22Rv1 (cell line): Measurements from ENCODE around the gene CPZ.

Source experiments
- H3K27ac ChIP-seq: fragments of 450-650 bp; 2 replicates; pipeline ENCODE4 v1.5.1; 2017
- ZFX ChIP-seq: fragments of 450-650 bp; IDR thresholded peaks from 2 replicates; pipeline ENCODE4 v1.6.1; 2017; ENCODE audit warnings: antibody characterized with exemption, borderline replicate concordance
- TF ChIP-seq, protein P1 (sequence below): fragments of 450-650 bp; IDR thresholded peaks from 2 replicates; pipeline ENCODE4 v1.5.1; 2017; ENCODE audit warnings: mild to moderate bottlenecking

CPZ gene

DNA sequence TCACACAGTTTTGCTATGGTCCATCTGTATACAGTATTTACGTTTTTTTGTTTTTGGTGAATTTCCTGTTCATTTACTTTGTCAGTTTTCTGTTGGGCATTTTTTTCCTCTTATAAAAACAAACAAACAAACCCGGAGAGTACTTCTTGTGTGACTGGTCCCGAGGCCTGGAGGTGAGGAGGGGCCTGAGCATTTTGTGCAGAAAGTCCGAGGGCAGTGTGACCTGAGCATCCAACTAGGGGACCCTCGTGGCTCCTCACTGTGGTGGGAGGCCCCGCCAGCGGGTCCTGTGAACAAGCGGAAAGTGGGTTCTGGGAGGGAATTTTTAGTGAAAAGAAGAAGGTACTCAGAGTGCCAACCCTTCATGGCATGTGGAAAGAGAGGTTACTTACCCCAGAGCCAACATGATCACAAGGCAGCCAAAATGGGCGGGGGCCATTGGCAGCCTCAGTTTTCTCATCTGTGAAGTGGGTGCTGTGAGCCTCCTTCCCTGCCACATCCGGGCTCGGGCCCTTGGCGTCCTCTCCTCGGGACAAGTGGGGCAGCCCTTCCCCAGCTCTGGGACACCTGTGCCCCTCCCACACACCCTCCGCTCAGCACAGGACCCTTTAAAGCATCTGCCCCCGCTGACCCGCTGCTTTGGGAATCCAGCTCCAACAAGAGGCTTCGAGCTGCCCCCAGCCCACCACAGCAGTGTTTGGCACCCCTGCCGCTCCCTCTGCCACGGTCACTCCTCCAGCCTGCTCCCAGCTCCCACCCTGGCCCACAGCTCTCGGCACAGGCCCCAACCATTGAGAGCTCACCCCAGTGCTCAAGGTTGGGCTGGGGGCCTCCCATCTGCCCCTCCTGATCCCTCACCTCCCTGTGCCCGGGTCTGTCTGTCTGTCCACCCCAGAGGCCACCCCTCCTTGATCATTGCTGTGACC lies 35.2 kb upstream of the CPZ start:
- TF ChIP-seq, protein P1, sequence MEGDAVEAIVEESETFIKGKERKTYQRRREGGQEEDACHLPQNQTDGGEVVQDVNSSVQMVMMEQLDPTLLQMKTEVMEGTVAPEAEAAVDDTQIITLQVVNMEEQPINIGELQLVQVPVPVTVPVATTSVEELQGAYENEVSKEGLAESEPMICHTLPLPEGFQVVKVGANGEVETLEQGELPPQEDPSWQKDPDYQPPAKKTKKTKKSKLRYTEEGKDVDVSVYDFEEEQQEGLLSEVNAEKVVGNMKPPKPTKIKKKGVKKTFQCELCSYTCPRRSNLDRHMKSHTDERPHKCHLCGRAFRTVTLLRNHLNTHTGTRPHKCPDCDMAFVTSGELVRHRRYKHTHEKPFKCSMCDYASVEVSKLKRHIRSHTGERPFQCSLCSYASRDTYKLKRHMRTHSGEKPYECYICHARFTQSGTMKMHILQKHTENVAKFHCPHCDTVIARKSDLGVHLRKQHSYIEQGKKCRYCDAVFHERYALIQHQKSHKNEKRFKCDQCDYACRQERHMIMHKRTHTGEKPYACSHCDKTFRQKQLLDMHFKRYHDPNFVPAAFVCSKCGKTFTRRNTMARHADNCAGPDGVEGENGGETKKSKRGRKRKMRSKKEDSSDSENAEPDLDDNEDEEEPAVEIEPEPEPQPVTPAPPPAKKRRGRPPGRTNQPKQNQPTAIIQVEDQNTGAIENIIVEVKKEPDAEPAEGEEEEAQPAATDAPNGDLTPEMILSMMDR, result no peak
- no peak for TF ChIP-seq ZFX
- no peak overlapping the region for H3K27ac ChIP-seq

DNA sequence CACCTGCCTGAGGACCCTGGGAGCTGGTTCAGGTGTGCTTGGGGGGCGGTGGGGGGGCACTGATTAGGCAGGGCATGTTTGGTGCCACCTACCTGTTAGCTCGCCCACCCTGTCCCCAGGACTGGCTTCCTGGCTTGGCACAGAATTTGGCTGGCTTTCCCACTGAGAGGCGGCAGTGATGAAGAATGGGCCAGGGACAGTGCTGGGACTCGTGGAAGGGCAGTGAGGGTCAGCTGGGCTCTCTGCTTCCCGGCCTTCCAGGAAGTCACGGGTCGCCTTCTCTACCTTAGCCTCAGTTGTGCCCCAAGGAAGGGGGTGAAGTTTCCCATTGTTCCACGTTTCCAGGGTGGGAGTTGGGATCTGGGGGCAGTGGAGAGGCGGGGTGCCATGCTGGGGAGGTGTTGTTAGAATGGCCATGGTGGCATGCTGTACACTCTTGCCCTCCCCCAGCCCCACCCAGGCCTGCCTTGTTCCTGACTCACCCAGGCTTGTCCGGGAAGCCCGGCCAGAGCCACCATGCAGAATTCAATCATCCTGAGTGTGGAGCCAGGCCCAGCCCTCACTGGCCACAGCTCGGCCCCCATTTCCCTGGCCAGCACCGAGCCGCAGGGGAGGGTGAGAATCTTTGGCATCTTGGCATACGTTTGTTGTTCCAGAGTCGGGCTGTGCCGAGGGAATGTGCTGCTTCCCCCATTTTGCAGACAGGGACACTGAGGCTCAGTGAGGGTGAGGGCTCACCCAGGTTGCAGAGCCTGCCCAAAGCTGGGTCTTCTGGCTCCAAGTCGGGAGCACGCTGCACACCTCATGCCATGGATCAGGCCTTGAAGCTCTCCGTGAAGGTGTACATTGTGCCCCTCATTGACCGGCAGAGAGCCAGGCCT lies 34.2 kb upstream of the CPZ start:
- TF ChIP-seq, protein P1, result no peak
- no peak for TF ChIP-seq ZFX
- H3K27ac ChIP-seq, result no peak overlapping the region

DNA sequence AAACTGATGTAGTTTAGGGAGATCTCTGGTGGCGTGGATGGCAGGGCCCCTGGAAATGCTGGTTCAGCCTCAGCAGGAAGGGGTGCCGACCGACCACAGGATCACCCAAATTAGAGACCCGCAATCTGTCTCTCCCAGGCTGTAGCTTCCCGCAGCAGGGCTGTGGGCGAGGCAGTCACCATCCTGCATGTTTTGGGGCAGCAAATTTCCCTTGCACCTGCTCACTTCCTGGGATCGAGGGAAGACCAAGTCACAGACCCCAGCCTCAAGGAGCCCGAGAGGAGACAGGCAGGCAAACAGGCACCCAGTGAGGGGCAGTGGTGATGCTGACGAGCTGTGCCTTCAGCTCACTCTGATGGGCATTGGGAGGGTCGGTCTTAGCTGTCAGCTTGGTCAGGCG lies 33.6 kb upstream of the CPZ start:
- no peak overlapping the region for H3K27ac ChIP-seq
- TF ChIP-seq, protein P1, result no peak
- no peak for TF ChIP-seq ZFX

DNA sequence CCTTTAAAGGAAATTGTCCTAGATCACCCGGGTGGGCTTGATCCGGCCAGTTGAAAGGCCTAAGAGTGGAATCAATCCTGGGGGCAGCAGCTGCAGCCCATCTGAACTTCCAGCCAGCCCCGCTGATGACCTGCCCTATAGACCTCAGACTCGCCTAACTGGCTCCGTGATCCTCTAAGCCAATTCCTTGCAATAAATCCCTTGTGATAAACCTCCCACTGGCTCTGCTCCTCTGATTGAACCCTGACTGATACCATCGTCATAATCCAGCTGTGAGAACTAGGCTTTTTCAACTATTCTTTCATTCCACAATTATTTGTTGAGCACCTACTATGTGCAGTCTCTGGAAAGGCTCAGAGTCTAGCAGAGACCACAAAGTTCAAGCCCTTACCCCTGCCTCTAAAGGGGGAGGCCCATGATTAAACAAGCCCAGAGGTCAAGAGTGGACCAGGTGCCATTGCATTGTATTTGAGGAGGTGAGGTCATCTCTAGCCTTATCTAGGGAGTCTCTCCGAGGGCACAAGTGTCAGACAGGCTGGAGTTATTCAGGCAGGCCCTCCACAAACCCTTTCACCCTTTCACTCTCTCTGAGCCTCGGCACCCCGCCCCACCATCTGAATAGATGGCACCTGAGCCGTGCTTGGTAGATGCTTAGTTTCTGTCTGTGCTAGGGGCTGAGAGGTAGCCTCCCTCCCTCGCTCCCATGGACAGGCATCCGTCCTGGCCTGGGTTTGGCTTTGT lies 32.9 kb upstream of the CPZ start:
- H3K27ac ChIP-seq, result no peak overlapping the region
- TF ChIP-seq, protein P1, result no peak
- no peak for TF ChIP-seq ZFX

DNA sequence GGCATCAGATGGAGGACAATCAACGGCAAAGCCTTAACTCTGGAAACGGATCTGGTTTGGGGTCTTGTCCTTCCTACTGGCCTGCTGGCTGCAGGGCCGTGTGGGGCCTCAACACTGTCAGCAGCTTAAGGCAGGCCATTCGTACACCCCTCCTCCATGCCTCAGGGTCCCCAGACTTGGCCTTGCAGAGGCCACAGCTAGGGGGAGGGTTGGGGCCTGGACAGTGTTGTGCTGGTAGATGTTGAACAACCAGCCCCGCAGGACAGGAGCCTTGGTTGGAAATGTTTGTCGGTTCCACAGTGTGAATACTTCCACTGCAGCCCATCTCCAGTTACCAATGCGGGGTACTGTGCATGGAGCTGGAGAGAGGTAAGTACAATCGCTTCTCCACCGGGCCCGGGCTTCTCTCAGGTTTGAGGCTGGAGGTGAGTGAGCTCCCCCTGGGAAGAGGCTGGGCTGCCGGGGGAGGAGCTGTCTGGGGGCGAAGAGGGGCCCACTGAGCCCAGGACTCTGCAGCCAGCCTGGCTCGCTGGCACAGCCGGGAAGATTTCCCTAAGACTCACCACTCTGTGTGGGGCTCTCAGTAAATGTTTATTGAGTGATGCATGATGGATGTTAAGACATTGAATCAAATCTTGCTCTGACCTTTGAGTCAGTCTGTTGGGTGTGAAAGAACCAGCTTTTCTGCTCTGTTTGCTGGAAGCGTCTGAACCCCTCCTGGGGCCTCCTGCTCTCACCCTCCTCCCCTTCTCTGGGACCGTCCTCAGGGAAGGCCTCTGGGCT lies 32.1 kb upstream of the CPZ start:
- TF ChIP-seq, protein P1, result no peak
- TF ChIP-seq ZFX, result no peak
- no peak overlapping the region for H3K27ac ChIP-seq

DNA sequence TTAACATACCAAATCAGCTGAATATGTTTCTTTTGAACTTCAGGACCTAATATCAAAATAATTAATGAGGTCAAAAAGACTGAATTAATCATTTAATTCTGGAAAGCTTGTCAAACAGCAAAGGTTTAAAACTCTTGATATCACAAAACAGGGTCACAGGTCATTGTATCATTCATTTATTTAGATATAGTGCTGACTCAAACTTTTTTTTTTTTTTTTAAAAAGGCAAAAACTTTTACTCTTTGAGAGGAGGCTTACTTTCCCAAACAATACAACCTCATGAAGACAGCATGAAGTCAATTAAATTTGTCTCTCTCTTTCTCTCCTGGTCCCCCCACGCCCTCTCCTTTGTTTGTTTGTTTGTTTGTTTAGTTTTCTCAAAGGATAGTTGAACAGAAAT lies 28.0 kb upstream of the CPZ start:
- TF ChIP-seq, protein P1, result no peak
- no peak for TF ChIP-seq ZFX
- no peak overlapping the region for H3K27ac ChIP-seq
